PFSK-1 (cell line): ENCODE results near the gene RASA2.

ENCODE experiments used
- FOXP2 ChIP-seq: optimal IDR thresholded peaks from 2 replicates; pipeline ENCODE3; 2011; ENCODE audit warnings: borderline replicate concordance, control low read depth, inconsistent platforms; ENCODE audit not compliant: insufficient read depth; ENCODE audit errors: extremely low read length, extremely low read depth
- POLR2AphosphoS5 ChIP-seq: IDR thresholded peaks from 2 replicates; pipeline ENCODE4 v1.6.1; 2012; ENCODE audit warnings: low read depth, mild to moderate bottlenecking, control low read depth, low read length, moderate library complexity
- REST ChIP-seq, 2 experiments: IDR thresholded peaks; 2 replicates each; pipeline versions ENCODE4 v1.6.1 to v1.8.0; 2011 to 2012; ENCODE audit warnings: low read depth in 2 of 2, low read length in 2 of 2, control low read depth in 1 of 2, inconsistent platforms in 1 of 2, mild to moderate bottlenecking in 1 of 2, moderate library complexity in 1 of 2; ENCODE audit not compliant: insufficient read depth in 1 of 2
- SIN3A ChIP-seq: IDR thresholded peaks from 2 replicates; pipeline ENCODE4 v1.6.1; 2012; ENCODE audit warnings: mild to moderate bottlenecking, low read length, moderate library complexity, borderline replicate concordance; ENCODE audit not compliant: insufficient read depth
- TAF1 ChIP-seq: IDR thresholded peaks from 2 replicates; pipeline ENCODE4 v1.6.1; 2012; ENCODE audit warnings: low read length, control low read depth, borderline replicate concordance; ENCODE audit not compliant: insufficient read depth

Gene RASA2

GRCh38 chr3:141646760-141647561 is 160.1 kb downstream of the RASA2 start:
- TF ChIP-seq SIN3A, result no peak
- TF ChIP-seq FOXP2, result no peak
- TF ChIP-seq REST (IDR thresholded peaks at IDR 0.05; ENCODE audit: insufficient read depth in 1 of 2, low read depth in 2 of 2, low read length in 2 of 2), result no peak
- no peak for TF ChIP-seq POLR2AphosphoS5
- TF ChIP-seq TAF1, result no peak

- TF ChIP-seq POLR2AphosphoS5 (no peak), FOXP2 (no peak), SIN3A (no peak), REST (IDR thresholded peaks at IDR 0.05; ENCODE audit: insufficient read depth in 1 of 2, low read depth in 2 of 2, low read length in 2 of 2) (no peak), TAF1 (no peak)
Measured at GRCh38 chr3:141647562-141647915, 160.7 kb downstream of the RASA2 start.

GRCh38 chr3:141648055-141648910 is 161.5 kb downstream of the RASA2 start:
- TF ChIP-seq FOXP2 (no peak), SIN3A (no peak), REST (IDR thresholded peaks at IDR 0.05; ENCODE audit: insufficient read depth in 1 of 2, low read depth in 2 of 2, low read length in 2 of 2) (no peak), TAF1 (no peak), POLR2AphosphoS5 (no peak)

GRCh38 chr3:141649871-141650270 is 163.0 kb downstream of the RASA2 start:
- TF ChIP-seq POLR2AphosphoS5 (no peak), FOXP2 (no peak)

GRCh38 chr3:141650783-141651182 is 164.0 kb downstream of the RASA2 start:
- TF ChIP-seq REST (IDR thresholded peaks at IDR 0.05; ENCODE audit: insufficient read depth in 1 of 2, low read depth in 2 of 2, low read length in 2 of 2) (no peak), SIN3A (no peak), FOXP2 (no peak), TAF1 (no peak), POLR2AphosphoS5 (no peak)
